OCI-LY7 (cell line): Measurements from ENCODE around the gene DCAF5.

ENCODE experiments used
- EZH2phosphoT487 ChIP-seq: fragments of 200-600 bp; sonication (generic); IDR thresholded peaks from 2 replicates; pipeline ENCODE4 v1.6.1; 2018; ENCODE audit warnings: low read depth, borderline replicate concordance, mild to moderate bottlenecking, mixed run types, antibody characterized with exemption, low read length, moderate library complexity, mixed read lengths
- TF ChIP-seq, protein P1 (sequence below): fragments of 200-600 bp; sonication (generic); conservative IDR thresholded peaks from 2 replicates; pipeline ENCODE4 v1.5.1; 2014; ENCODE audit warnings: mild to moderate bottlenecking, antibody characterized with exemption, low read length, moderate library complexity, mixed read lengths

DNA sequence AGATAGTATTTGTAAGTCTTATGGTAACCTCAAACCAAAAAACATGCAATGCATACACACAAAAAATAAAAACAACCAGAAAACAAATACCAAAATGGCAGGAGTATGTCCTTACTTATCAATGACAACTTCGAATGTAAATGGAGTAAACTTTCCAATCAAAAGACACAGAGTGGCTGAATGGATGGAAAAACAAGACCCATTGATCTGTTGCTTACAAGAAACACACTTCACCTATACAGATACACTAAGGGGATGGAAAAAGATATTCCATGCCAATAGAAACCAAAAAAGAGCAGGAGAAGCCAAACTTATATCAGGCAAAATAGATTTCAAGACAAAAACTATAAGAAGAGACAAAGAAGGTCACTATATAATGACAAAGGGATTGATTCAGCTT, 8.7 kb upstream of the DCAF5 start:
- TF ChIP-seq, protein P1, sequence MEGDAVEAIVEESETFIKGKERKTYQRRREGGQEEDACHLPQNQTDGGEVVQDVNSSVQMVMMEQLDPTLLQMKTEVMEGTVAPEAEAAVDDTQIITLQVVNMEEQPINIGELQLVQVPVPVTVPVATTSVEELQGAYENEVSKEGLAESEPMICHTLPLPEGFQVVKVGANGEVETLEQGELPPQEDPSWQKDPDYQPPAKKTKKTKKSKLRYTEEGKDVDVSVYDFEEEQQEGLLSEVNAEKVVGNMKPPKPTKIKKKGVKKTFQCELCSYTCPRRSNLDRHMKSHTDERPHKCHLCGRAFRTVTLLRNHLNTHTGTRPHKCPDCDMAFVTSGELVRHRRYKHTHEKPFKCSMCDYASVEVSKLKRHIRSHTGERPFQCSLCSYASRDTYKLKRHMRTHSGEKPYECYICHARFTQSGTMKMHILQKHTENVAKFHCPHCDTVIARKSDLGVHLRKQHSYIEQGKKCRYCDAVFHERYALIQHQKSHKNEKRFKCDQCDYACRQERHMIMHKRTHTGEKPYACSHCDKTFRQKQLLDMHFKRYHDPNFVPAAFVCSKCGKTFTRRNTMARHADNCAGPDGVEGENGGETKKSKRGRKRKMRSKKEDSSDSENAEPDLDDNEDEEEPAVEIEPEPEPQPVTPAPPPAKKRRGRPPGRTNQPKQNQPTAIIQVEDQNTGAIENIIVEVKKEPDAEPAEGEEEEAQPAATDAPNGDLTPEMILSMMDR: no peak
- TF ChIP-seq EZH2phosphoT487: no peak
